Upper lobe of left lung (tissue), 6 donors: ENCODE results near the gene MRGPRG. TPM values are rescaled to one million over a fixed set of nuclear protein-coding genes. Genes with fewer than 3 reads are reported as not detected.

ENCODE experiments used
- ATAC-seq, 2 donors: fragments of 200-7000 bp; cut with Tn5 transposase; one replicate each; pipeline ENCODE4 v1.9.1; 2022; ENCODE audit warnings: mild to moderate bottlenecking in 2 of 2, moderate library complexity in 2 of 2; ENCODE audit not compliant: low FRiP score in 2 of 2
- DNase-seq, 2 donors: peaks; one replicate each; pipeline ENCODE4 v3.0.0-alpha.2; 2019 to 2020
- H3K27ac ChIP-seq, 4 donors: fragments of 200-600 bp; sonication (generic); one replicate each; pipeline ENCODE4 v1.5.1; 2016 to 2019
- H3K27me3 ChIP-seq, 4 donors: fragments of 200-600 bp; sonication (generic); one replicate each; pipeline ENCODE4 v1.5.1; 2017 to 2019
- H3K36me3 ChIP-seq, 4 donors: fragments of 200-600 bp; sonication (generic); one replicate each; pipeline ENCODE4 v1.5.1; 2016 to 2019
- H3K4me1 ChIP-seq, 4 donors: fragments of 200-600 bp; sonication (generic); one replicate each; pipeline ENCODE4 v1.5.1; 2018 to 2019
- H3K4me3 ChIP-seq, 4 donors: fragments of 200-600 bp; sonication (generic); one replicate each; pipeline ENCODE4 v1.5.1; 2017 to 2019; ENCODE audit warnings: mild to moderate bottlenecking in 2 of 4, moderate library complexity in 1 of 4
- H3K9me3 ChIP-seq, 4 donors: fragments of 200-600 bp; sonication (generic); one replicate each; pipeline ENCODE4 v1.5.1; 2018 to 2019
- CTCF ChIP-seq, 6 experiments: fragments of 450-650 bp in 4 of 6; fragments of 200-600 bp in 2 of 6; sonication (generic) in 2 of 6; IDR thresholded peaks; one replicate each; pipeline ENCODE4 v1.5.1; 2016 to 2019; ENCODE audit warnings: antibody characterized with exemption in 6 of 6
- EP300 ChIP-seq, 4 donors: sonication (generic); formaldehyde crosslinking; IDR thresholded peaks; one replicate each; pipeline ENCODE4 v1.5.1; 2017; ENCODE audit warnings: antibody characterized with exemption in 4 of 4, control low read depth in 2 of 4
- POLR2A ChIP-seq, 4 donors: fragments of 450-650 bp; IDR thresholded peaks; one replicate each; pipeline ENCODE4 v1.5.1; 2016 to 2017; ENCODE audit warnings: antibody characterized with exemption in 4 of 4, mild to moderate bottlenecking in 2 of 4
- POLR2AphosphoS5 ChIP-seq, 2 donors: sonication (generic); formaldehyde crosslinking; IDR thresholded peaks; one replicate each; pipeline ENCODE4 v1.5.1; 2017; ENCODE audit warnings: antibody characterized with exemption in 2 of 2
- WGBS, 2 donors: methylation state at CpG; one replicate each; pipeline ENCODE4 v1.1.5; 2017 to 2018; 5-methylcytosine and 5-hydroxymethylcytosine counted together
- total RNA-seq, 6 donors: library from RNA; depleted of rRNA in 4 of 6; stranded (reverse); fragments of >200 nt in 4 of 6; gene quantifications; one replicate each; pipeline versions ENCODE4 v1.1.0 to v1.2.1, GENCODE V29; 2016 to 2021
- donor health status: DM: no; HTN: no; CAD: no; lungs with moderate emphysema.
- donor health status: DM: no; HTN: yes; CAD: no; lungs with severe emphysema.

The MRGPRG gene
- total RNA-seq, 6 donors from 2014 or later = not detected

- 82 to 86% methylated on average over 33 to 37 of the region's 37 CpGs for WGBS, 2 donors
- ATAC-seq (no peak), DNase-seq (no peak)
Observed at GRCh38 chr11:3222003-3222855, 3.6 kb upstream of the MRGPRG start.

GRCh38 chr11:3221408-3222002 is 2.9 kb upstream of the MRGPRG start:
- Histone ChIP-seq H3K9me3 (no peaks in the 10 kb centered on the region), H3K27me3 (no peaks in the 10 kb centered on the region), H3K4me3 (no peak overlapping the region), H3K36me3 (no peaks in the 10 kb centered on the region), H3K27ac (no peak overlapping the region), H3K4me1 (peaks cover 0 to 17% (median 3%) of the 10 kb centered on the region in 4 donors)
- 65 to 73% methylated on average over 13 to 27 of the region's 27 CpGs for WGBS, 2 donors
- TF ChIP-seq EP300 (IDR thresholded peaks at IDR 0.05) (no peak), POLR2AphosphoS5 (IDR thresholded peaks at IDR 0.05) (no peak)
- no peak for DNase-seq
- no peak for ATAC-seq

More at GRCh38 chr11:3222003-3222855, 3.6 kb upstream of the MRGPRG start:
- Histone ChIP-seq H3K4me1 (peaks cover 0 to 12% (median 3%) of the 10 kb centered on the region in 4 donors), H3K4me3 (no peak overlapping the region), H3K27me3 (no peaks in the 10 kb centered on the region), H3K27ac (no peak overlapping the region), H3K9me3 (no peaks in the 10 kb centered on the region), H3K36me3 (no peaks in the 10 kb centered on the region)
- no peak for TF ChIP-seq POLR2AphosphoS5 (IDR thresholded peaks at IDR 0.05)
- no peak for TF ChIP-seq POLR2A (IDR thresholded peaks at IDR 0.05)
- TF ChIP-seq CTCF (IDR thresholded peaks at IDR 0.05) = no peak

GRCh38 chr11:3220521-3221407 is 2.2 kb upstream of the MRGPRG start:
- no peak overlapping the region for H3K4me3 ChIP-seq
- H3K27me3 ChIP-seq = no peaks in the 10 kb centered on the region
- no peaks in the 10 kb centered on the region for H3K9me3 ChIP-seq
- H3K36me3 ChIP-seq = no peaks in the 10 kb centered on the region
- DNase-seq (peak in 1 of 2 donors; percentile 21), ATAC-seq (no peak)
- H3K27ac ChIP-seq = no peak overlapping the region
- 57 to 59% methylated on average over 18 to 21 of the region's 21 CpGs for WGBS, 2 donors
- H3K4me1 ChIP-seq = peaks cover 0 to 17% (median 3%) of the 10 kb centered on the region in 4 donors
- no peak for TF ChIP-seq EP300 (IDR thresholded peaks at IDR 0.05)
- TF ChIP-seq POLR2A (IDR thresholded peaks at IDR 0.05) = no peak
- TF ChIP-seq POLR2AphosphoS5 (IDR thresholded peaks at IDR 0.05) = no peak
- no peak for TF ChIP-seq CTCF (IDR thresholded peaks at IDR 0.05)

- no peak overlapping the region for H3K27ac ChIP-seq
- DNase-seq (no peak), ATAC-seq (no peak)
- peaks cover 0 to 6% (median 0%) of the 10 kb centered on the region in 4 donors for H3K27me3 ChIP-seq
- peaks cover 0 to 17% (median 3%) of the 10 kb centered on the region in 4 donors for H3K4me1 ChIP-seq
- H3K9me3 ChIP-seq = no peaks in the 10 kb centered on the region
- 43 to 72% methylated on average over 6 to 9 of the region's 11 CpGs for WGBS, 2 donors
- TF ChIP-seq EP300 (IDR thresholded peaks at IDR 0.05) (no peak), POLR2AphosphoS5 (IDR thresholded peaks at IDR 0.05) (no peak), POLR2A (IDR thresholded peaks at IDR 0.05) (no peak), CTCF (IDR thresholded peaks at IDR 0.05) (no peak)
- no peaks in the 10 kb centered on the region for H3K36me3 ChIP-seq
- H3K4me3 ChIP-seq = no peak overlapping the region
Observed at GRCh38 chr11:3220101-3220500, 1.5 kb upstream of the MRGPRG start.
